NT2/D1 (cell line): ENCODE data around the gene SH3D19.

Experiments
- DNase-seq: peaks from one replicate; pipeline ENCODE4 v3.0.0-alpha.2; 2011; ENCODE audit warnings: low read depth, low spot score
- H3K27me3 ChIP-seq: 2 replicates; pipeline ENCODE4 v1.6.0; 2011; ENCODE audit warnings: mild to moderate bottlenecking; ENCODE audit not compliant: insufficient read length, insufficient read depth
- H3K36me3 ChIP-seq: 2 replicates; pipeline ENCODE4 v1.6.1; 2011; ENCODE audit warnings: mild to moderate bottlenecking, low read length, mixed read lengths; ENCODE audit not compliant: insufficient read depth, insufficient read length
- H3K4me1 ChIP-seq: 2 replicates; pipeline ENCODE4 v1.5.1; 2011; ENCODE audit not compliant: insufficient read depth, insufficient read length
- H3K4me3 ChIP-seq: 2 replicates; pipeline ENCODE4 v1.5.1; 2011; ENCODE audit warnings: low read depth; ENCODE audit not compliant: insufficient read length
- H3K9ac ChIP-seq: 2 replicates; pipeline ENCODE4 v1.6.0; 2011; ENCODE audit warnings: low read depth; ENCODE audit not compliant: insufficient read length
- H3K9me3 ChIP-seq: 2 replicates; pipeline ENCODE4 v1.5.1; 2011; ENCODE audit warnings: mild to moderate bottlenecking, low read length; ENCODE audit not compliant: insufficient read depth
- SUZ12 ChIP-seq: IDR thresholded peaks from 2 replicates; pipeline ENCODE4 v1.6.1; 2011; ENCODE audit not compliant: insufficient read length, insufficient read depth; ENCODE audit errors: extremely low read depth
- YY1 ChIP-seq: IDR thresholded peaks from 2 replicates; pipeline ENCODE4 v1.6.1; 2011; ENCODE audit not compliant: insufficient read length, insufficient read depth
- ZNF274 ChIP-seq: IDR thresholded peaks from 2 replicates; pipeline ENCODE4 v1.6.1; 2011; ENCODE audit warnings: mild to moderate bottlenecking, low read depth, low read length

Gene SH3D19

DNA sequence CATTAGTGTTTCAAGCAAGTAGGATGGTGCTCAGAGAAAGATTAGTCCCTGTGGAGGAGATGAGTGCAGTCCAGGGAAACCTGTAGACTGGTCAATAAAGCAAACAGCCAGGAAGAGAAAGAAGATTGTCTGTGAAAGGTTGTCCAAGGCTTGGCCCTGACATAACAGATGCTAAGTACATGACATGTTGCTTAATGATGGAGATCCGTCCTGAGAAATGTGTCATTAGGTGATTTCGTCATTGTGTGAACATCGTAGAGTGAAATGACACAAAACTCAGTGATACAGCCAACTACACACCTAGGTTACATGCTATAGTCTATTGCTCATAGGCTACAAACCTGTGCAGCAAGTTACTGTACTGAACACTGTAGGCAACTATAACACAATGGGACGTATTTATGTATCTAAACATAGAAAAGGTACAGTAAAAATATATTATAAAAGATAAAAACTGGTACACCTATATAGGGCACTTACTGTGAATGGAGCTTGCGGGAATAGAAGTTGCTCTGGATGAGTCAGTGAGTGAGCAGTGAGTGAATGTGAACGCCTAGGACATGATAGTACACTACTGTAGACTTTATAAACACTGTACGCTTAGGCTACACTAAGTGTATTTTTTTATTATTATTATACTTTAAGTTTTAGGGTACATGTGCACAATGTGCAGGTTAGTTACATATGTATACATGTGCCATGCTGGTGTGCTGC, 57.4 kb downstream of the SH3D19 start:
- Histone ChIP-seq H3K9ac (no peak overlapping the region), H3K27me3 (no peaks in the 10 kb centered on the region), H3K36me3 (no peaks in the 10 kb centered on the region), H3K9me3 (no peaks in the 10 kb centered on the region), H3K4me3 (no peak overlapping the region), H3K4me1 (no peaks in the 10 kb centered on the region)
- DNase-seq: no peak
- TF ChIP-seq YY1: no peak
- no peak for TF ChIP-seq ZNF274

DNA sequence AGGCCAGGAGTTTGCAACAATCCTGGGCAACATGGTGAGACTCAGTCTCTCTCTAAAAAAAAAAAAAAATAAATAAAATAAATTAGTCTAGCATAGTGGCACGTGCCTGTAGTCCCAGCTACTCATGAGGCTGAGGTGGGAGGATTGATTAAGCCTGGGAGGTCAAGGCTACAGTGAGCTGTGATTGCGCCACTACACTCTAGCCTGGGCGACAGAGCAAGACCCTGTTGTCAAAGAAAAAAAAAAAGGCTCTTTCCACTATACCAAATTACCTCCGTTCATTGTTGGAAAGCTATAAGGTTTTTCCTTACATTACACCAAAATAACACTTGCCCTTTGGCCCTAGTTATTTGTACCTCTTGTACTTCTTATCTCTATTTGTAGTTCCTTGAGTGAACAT, 58.3 kb downstream of the SH3D19 start:
- TF ChIP-seq ZNF274 (no peak), YY1 (no peak), SUZ12 (no peak)
- no peak for DNase-seq
- Histone ChIP-seq H3K36me3 (no peaks in the 10 kb centered on the region), H3K27me3 (no peaks in the 10 kb centered on the region), H3K9me3 (no peaks in the 10 kb centered on the region), H3K4me3 (no peak overlapping the region), H3K4me1 (no peaks in the 10 kb centered on the region), H3K9ac (no peak overlapping the region)

DNA sequence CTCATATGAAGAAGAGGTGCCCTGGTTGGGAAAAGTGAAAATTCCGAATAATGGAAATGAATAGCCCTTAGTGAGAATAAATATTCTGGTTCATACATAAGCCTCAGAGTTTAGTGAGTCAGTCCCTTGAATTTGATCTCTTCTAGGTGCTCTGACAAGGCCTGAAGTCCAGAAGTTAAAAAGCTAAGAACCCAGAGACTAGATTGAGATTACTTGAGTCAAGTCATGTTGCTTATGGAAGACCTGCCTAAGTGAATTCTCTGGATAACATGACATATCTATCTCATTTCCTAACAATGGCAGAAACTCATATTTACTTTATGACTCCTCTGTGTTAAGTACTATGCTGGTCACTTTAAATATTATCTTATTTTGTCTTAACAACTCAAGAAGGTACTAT, 58.9 kb downstream of the SH3D19 start:
- Histone ChIP-seq H3K4me1 (no peaks in the 10 kb centered on the region), H3K9ac (no peak overlapping the region), H3K27me3 (no peaks in the 10 kb centered on the region), H3K4me3 (no peak overlapping the region), H3K9me3 (no peaks in the 10 kb centered on the region), H3K36me3 (no peaks in the 10 kb centered on the region)
- TF ChIP-seq ZNF274: no peak
- TF ChIP-seq SUZ12: no peak
- no peak for TF ChIP-seq YY1
- DNase-seq: no peak

DNA sequence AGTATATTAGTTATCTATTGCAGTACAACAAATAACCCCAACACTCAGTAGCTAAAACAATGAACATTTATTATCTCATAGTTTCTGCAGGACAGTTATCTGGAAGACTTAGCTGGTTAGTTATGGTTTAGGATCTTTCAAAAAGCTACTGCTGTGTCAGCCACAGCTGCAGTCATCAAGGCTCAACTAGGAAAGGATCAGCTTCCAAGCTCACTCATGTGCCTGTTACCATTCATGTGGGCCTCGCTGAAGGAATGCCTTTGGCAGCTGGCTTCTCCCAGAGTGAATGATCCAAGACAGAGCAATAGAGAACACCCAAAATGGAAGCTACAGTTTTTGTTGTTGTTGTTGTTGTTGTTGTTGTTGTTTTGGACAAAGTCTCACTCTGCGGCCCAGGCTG, 62.0 kb downstream of the SH3D19 start:
- H3K9ac ChIP-seq: no peak overlapping the region
- H3K4me3 ChIP-seq: no peak overlapping the region
- no peaks in the 10 kb centered on the region for H3K9me3 ChIP-seq
- no peaks in the 10 kb centered on the region for H3K4me1 ChIP-seq
- no peak for DNase-seq
- H3K36me3 ChIP-seq: no peaks in the 10 kb centered on the region
- TF ChIP-seq ZNF274: no peak
- TF ChIP-seq YY1: no peak
- no peak for TF ChIP-seq SUZ12
- no peaks in the 10 kb centered on the region for H3K27me3 ChIP-seq

DNA sequence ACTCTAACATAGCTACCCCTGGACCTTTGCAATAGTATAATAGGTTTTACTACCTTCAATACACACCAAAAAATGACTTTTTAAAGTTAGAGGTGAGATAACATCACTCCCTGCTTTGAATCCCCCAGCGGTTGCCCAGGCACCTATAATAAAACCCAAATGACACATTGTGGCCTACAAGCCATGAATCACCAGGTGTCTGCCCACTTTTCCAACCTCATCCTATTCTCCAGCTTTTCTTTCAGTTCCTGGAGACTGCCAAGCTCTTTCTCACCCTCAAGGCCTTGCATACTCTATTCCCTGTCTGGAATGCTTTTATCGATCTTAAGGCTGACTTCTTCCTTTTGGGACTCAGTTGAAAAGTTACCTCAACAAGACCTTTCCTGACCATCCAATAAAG, 64.9 kb downstream of the SH3D19 start:
- Histone ChIP-seq H3K4me3 (no peak overlapping the region), H3K9ac (no peak overlapping the region), H3K9me3 (peaks cover 11% of the 10 kb centered on the region; the same call in 1 of the 2 replicates), H3K36me3 (no peaks in the 10 kb centered on the region), H3K4me1 (no peaks in the 10 kb centered on the region), H3K27me3 (no peaks in the 10 kb centered on the region)
- no peak for DNase-seq
- TF ChIP-seq SUZ12: no peak
- no peak for TF ChIP-seq YY1
- TF ChIP-seq ZNF274: no peak

DNA sequence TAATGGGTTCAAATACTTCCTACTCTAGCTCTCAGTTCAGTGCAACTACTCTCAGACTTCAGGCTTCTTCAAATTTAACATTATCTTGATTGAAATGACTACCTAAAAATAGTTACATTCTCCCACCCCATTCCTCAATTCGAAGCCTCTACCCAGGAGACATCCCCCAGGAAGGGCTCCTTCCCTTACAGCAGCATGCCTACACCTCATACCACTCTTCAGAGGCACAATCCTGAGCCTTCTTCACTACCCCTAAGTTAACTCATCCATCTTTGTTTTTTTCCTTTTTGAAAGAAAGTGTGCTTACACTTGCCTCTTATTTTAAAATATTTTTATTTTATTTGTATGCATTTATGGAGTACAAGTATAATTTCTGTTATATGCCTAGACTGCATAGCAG, 65.7 kb downstream of the SH3D19 start:
- Histone ChIP-seq H3K36me3 (no peaks in the 10 kb centered on the region), H3K4me3 (no peak overlapping the region), H3K4me1 (no peaks in the 10 kb centered on the region), H3K9me3 (peaks cover 11% of the 10 kb centered on the region; the same call in 1 of the 2 replicates), H3K27me3 (no peaks in the 10 kb centered on the region), H3K9ac (no peak overlapping the region)
- no peak for DNase-seq
- TF ChIP-seq ZNF274 (no peak), SUZ12 (no peak), YY1 (no peak)

DNA sequence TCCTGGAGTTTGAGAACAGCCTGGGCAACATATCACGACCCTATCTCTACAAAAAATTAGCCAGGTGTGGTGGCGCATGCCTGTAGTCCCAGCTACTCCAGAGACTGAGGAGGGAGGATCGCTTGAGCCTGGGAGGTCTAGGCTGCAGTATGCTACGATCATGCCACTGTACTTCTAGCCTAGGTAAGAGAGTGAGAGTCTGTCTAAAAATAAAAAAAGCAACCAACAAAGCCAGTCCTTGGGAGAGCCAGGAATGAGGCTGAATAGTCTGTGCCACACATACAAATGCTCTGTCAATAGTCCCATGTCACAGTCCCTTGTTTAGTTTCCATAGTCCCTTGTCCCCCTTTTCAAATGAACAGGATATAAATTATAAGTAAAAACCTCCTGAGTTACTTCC, 67.7 kb downstream of the SH3D19 start:
- no peak for TF ChIP-seq YY1
- no peak for TF ChIP-seq SUZ12
- no peak for TF ChIP-seq ZNF274
- Histone ChIP-seq H3K4me1 (no peaks in the 10 kb centered on the region), H3K4me3 (no peak overlapping the region), H3K9me3 (peaks cover 11% of the 10 kb centered on the region; the same call in 1 of the 2 replicates), H3K27me3 (no peaks in the 10 kb centered on the region), H3K9ac (no peak overlapping the region), H3K36me3 (no peaks in the 10 kb centered on the region)
- DNase-seq: no peak
